Calu3 (cell line): ENCODE measurements around the gene RPL29. TPM values are rescaled to one million over a fixed set of nuclear protein-coding genes. Genes with fewer than 3 reads are reported as not detected.
A peak's percentile ranks its signal among the peaks of the same experiment; 100 is the strongest.

Experiments used
- BruUV-seq: library from RNA; stranded (reverse); fragments of 400-500 nt; replicated peaks from 2 replicates; lab custom pipeline; 2021; lab: Mats Ljungman, UMichigan
- CTCF ChIA-PET: fragments of 300-600 bp; sonication (Branson Sonifier 250); formaldehyde crosslinking; loops from one replicate; lab custom pipeline; 2022; ENCODE audit warnings: antibody characterized with exemption; lab: Charles Lee
- DNase-seq: peaks from one replicate; pipeline ENCODE4 v3.0.0; 2022
- H3K27ac Mint-ChIP-seq: one replicate; pipeline ENCODE4 v1.8.0; 2022; ENCODE audit warnings: mixed read lengths; ENCODE audit not compliant: unreplicated experiment
- H3K27me3 Mint-ChIP-seq: one replicate; pipeline ENCODE4 v1.8.0; 2022; ENCODE audit warnings: mixed read lengths; ENCODE audit not compliant: unreplicated experiment
- H3K36me3 Mint-ChIP-seq: one replicate; pipeline ENCODE4 v1.8.0; 2022; ENCODE audit warnings: mild to moderate bottlenecking, moderate library complexity, mixed read lengths; ENCODE audit not compliant: insufficient read depth, unreplicated experiment
- H3K4me1 Mint-ChIP-seq: one replicate; pipeline ENCODE4 v1.8.0; 2022; ENCODE audit warnings: mild to moderate bottlenecking, low read depth, mixed read lengths; ENCODE audit not compliant: unreplicated experiment
- H3K4me3 Mint-ChIP-seq: one replicate; pipeline ENCODE4 v1.8.0; 2022; ENCODE audit warnings: mild to moderate bottlenecking, low read depth, moderate library complexity, mixed read lengths; ENCODE audit not compliant: unreplicated experiment
- H3K9me3 Mint-ChIP-seq: one replicate; pipeline ENCODE4 v1.8.0; 2022; ENCODE audit warnings: low read depth, mixed read lengths; ENCODE audit not compliant: unreplicated experiment
- intact Hi-C: fragments of 100-400 bp; cut with micrococcal nuclease; formaldehyde crosslinking; loops from one replicate; pipeline ENCODE4 v1.10.0; 2022; ENCODE audit not compliant: unreplicated experiment
- total RNA-seq: library from RNA; stranded (reverse); gene quantifications from 2 replicates; pipeline ENCODE4 v1.2.3, GENCODE V29; 2022
- TF ChIP-seq, protein P1 (sequence below): fragments of 200-600 bp; IDR thresholded peaks from one replicate; pipeline ENCODE4 v1.8.0; 2022; ENCODE audit warnings: antibody characterized with exemption; ENCODE audit not compliant: unreplicated experiment

The RPL29 gene
- total RNA-seq, 1 experiment from 2014 or later: 782 TPM

DNA sequence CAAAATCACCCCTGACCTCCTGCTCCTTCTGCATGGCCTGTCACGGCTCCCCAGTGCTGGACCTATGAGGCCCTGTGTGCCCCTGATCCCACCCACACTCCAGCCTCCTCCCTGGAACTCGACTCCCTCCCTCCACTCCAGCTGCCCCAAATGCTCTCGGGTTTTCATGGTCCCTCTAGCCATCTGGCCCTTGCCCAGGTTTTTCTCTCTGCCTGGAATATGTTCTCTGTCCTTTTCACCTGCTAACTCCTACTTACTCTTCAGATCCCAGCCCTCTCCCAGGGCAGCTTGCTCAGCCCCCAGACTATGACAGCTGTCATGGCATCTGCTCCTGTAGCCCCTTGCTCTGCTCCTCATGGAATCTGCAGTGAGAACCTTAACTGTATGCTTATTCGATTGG, 30.3 kb upstream of the RPL29 start:
- intact Hi-C loops: no loop called here
- Mint-ChIP-seq H3K27me3 (no peaks in the 10 kb centered on the region), H3K27ac (peak overlapping the region; percentile 11), H3K4me3 (no peak overlapping the region), H3K4me1 (no peaks in the 10 kb centered on the region), H3K36me3 (peaks cover 5% of the 10 kb centered on the region), H3K9me3 (no peaks in the 10 kb centered on the region)
- BruUV-seq: no TSS peak
- TF ChIP-seq, protein P1, sequence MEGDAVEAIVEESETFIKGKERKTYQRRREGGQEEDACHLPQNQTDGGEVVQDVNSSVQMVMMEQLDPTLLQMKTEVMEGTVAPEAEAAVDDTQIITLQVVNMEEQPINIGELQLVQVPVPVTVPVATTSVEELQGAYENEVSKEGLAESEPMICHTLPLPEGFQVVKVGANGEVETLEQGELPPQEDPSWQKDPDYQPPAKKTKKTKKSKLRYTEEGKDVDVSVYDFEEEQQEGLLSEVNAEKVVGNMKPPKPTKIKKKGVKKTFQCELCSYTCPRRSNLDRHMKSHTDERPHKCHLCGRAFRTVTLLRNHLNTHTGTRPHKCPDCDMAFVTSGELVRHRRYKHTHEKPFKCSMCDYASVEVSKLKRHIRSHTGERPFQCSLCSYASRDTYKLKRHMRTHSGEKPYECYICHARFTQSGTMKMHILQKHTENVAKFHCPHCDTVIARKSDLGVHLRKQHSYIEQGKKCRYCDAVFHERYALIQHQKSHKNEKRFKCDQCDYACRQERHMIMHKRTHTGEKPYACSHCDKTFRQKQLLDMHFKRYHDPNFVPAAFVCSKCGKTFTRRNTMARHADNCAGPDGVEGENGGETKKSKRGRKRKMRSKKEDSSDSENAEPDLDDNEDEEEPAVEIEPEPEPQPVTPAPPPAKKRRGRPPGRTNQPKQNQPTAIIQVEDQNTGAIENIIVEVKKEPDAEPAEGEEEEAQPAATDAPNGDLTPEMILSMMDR: no peak
- DNase-seq: no peak
- CTCF ChIA-PET: no interaction called here

DNA sequence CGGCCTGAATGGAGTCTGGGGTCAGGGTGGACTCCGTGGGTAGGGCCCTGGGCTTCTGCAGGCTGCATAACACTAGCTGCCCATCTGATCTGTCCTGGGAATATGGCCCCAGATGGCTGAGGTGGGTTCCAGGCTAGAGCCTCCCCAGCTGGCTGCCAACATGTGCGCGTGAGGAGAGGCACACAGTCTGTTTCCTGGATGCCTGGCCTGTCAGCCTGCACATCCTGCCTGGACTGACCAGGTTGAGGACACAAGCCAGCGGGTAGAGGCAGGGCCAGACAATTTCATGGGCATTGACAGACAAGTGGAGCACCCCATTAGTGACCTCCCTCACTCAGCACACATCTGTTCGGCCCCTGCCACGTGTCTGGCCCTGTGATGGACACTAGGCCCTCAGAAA, 29.8 kb upstream of the RPL29 start:
- no peak overlapping the region for H3K4me3 Mint-ChIP-seq
- DNase-seq: no peak
- no peaks in the 10 kb centered on the region for H3K4me1 Mint-ChIP-seq
- H3K27ac Mint-ChIP-seq: no peak overlapping the region
- peaks cover 5% of the 10 kb centered on the region for H3K36me3 Mint-ChIP-seq
- no peaks in the 10 kb centered on the region for H3K9me3 Mint-ChIP-seq
- TF ChIP-seq, protein P1: no peak
- intact Hi-C loops: no loop called here
- no peaks in the 10 kb centered on the region for H3K27me3 Mint-ChIP-seq
- BruUV-seq: no TSS peak
- CTCF ChIA-PET: no interaction called here

- no peak for DNase-seq
- CTCF ChIA-PET: no interaction called here
- Mint-ChIP-seq H3K27me3 (no peaks in the 10 kb centered on the region), H3K9me3 (no peaks in the 10 kb centered on the region), H3K4me1 (no peaks in the 10 kb centered on the region), H3K27ac (no peak overlapping the region), H3K36me3 (peaks cover 5% of the 10 kb centered on the region), H3K4me3 (no peak overlapping the region)
- TF ChIP-seq, protein P1: no peak
- no TSS peak for BruUV-seq
- intact Hi-C loops: no loop called here
Observed at GRCh38 chr3:52024765-52025452, 29.2 kb upstream of the RPL29 start.

- Mint-ChIP-seq H3K4me3 (no peak overlapping the region), H3K27ac (no peak overlapping the region), H3K4me1 (no peaks in the 10 kb centered on the region), H3K36me3 (peaks cover 5% of the 10 kb centered on the region), H3K27me3 (no peaks in the 10 kb centered on the region), H3K9me3 (no peaks in the 10 kb centered on the region)
- DNase-seq: no peak
- TF ChIP-seq, protein P1: no peak
- no TSS peak for BruUV-seq
- intact Hi-C loops: no loop called here
- CTCF ChIA-PET: no interaction called here
Observed at GRCh38 chr3:52023860-52024764, 28.4 kb upstream of the RPL29 start.
